SK-N-SH treated with all-trans-retinoic acid at 6 μM for 48 hours (cell line): Measurements from ENCODE around the gene NTM.

Experiments
- CREB5 ChIP-seq: fragments of 250-450 bp; sonication (Bioruptor Pico); IDR thresholded peaks from 2 replicates; pipeline ENCODE4 v1.5.1; 2020; ENCODE audit warnings: low read depth, mild to moderate bottlenecking, moderate library complexity
- CSDC2 ChIP-seq: fragments of 250-450 bp; sonication (Bioruptor Pico); IDR thresholded peaks from 2 replicates; pipeline ENCODE4 v1.5.0; 2020; ENCODE audit warnings: mild to moderate bottlenecking, moderate library complexity
- PATZ1 ChIP-seq: fragments of 250-450 bp; sonication (Bioruptor Pico); IDR thresholded peaks from 2 replicates; pipeline ENCODE4 v1.8.0; 2020; ENCODE audit warnings: mild to moderate bottlenecking, moderate library complexity, borderline replicate concordance
- PPARA ChIP-seq: fragments of 250-450 bp; sonication (Bioruptor Pico); IDR thresholded peaks from 2 replicates; pipeline ENCODE4 v1.5.0; 2020; ENCODE audit warnings: mild to moderate bottlenecking, borderline replicate concordance
- SNAI2 ChIP-seq: fragments of 250-450 bp; sonication (Bioruptor Pico); IDR thresholded peaks from 2 replicates; pipeline ENCODE4 v1.5.0; 2020; ENCODE audit warnings: mild to moderate bottlenecking, moderate library complexity
- ZNF70 ChIP-seq: fragments of 450-650 bp; formaldehyde crosslinking; IDR thresholded peaks from 2 replicates; pipeline ENCODE4 v1.5.0; 2020; ENCODE audit warnings: mild to moderate bottlenecking, moderate library complexity

- TF ChIP-seq PPARA, result no peak
- TF ChIP-seq CSDC2 (CRISPR knock-in tag), result no peak
- no peak for TF ChIP-seq SNAI2
- TF ChIP-seq PATZ1, result no peak
- TF ChIP-seq CREB5 (CRISPR knock-in tag), result no peak
- no peak for TF ChIP-seq ZNF70 (CRISPR knock-in tag)
Observed at GRCh38 chr11:132318421-132319157, 948.2 kb downstream of the NTM start.
